HG03442 (cell line): ENCODE results near the gene ITPRID2.
"Not testable (repeated sequence)": the region's sequence is repeated elsewhere in the genome, so short reads cannot be mapped to it uniquely, and the experiment has no call there.

Experiments used
- ATAC-seq: cut with Tn5 transposase; IDR thresholded peaks from one replicate; pipeline ENCODE4 v1.9.1; 2021; ENCODE audit warnings: mild to moderate bottlenecking, moderate library complexity; ENCODE audit not compliant: unreplicated experiment

Gene ITPRID2

DNA sequence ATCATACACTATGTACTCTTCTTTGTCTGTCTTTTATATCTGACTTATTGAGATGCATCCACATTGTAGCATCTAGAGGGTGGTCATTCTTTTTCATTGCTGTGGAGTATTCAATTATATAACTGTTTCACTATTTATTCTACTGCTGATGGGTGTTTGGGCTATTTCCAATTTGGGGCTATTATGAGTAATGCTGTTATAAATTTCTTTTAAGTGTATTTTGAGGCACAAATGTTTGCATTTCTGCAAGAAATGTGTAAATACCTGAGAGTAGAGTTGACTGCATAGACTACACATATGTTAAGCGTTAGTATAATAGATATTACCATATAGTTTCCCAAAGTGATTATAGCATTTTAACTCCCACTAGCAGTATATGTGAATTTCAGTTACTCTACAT, 67.2 kb downstream of the ITPRID2 start:
- no peak for ATAC-seq

GRCh38 chr2:181959508-181959907, 68.0 kb downstream of the ITPRID2 start:
- no peak for ATAC-seq

GRCh38 chr2:181961167-181961566, 69.6 kb downstream of the ITPRID2 start:
- not testable (repeated sequence) for ATAC-seq

DNA sequence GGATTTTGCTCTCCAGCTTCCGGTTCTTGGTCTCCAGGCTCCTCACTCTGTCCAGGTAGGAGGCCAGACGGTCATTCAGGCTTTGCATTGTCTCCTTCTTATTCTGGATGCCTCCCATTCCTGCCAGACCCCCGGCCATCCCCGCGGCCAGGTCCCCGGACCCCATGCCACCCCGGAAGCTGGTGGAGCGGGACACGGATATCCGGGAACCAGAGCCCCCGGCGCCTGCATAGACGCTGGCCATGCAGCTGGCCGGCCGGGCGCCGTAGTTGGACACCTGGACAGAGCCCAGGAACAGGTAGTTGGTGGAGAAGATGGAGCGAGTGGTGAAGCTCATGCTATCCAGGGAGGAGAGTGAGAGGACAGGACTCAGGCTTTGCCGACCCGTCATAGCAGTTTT, 70.6 kb downstream of the ITPRID2 start:
- no peak for ATAC-seq

- ATAC-seq, result no peak
Measured at GRCh38 chr2:181970160-181970794, 78.7 kb downstream of the ITPRID2 start.

GRCh38 chr2:181971032-181971431, 79.5 kb downstream of the ITPRID2 start:
- ATAC-seq, result no peak

GRCh38 chr2:181972431-181973170, 81.1 kb downstream of the ITPRID2 start:
- no peak for ATAC-seq

GRCh38 chr2:181973171-181973783, 81.7 kb downstream of the ITPRID2 start:
- no peak for ATAC-seq

DNA sequence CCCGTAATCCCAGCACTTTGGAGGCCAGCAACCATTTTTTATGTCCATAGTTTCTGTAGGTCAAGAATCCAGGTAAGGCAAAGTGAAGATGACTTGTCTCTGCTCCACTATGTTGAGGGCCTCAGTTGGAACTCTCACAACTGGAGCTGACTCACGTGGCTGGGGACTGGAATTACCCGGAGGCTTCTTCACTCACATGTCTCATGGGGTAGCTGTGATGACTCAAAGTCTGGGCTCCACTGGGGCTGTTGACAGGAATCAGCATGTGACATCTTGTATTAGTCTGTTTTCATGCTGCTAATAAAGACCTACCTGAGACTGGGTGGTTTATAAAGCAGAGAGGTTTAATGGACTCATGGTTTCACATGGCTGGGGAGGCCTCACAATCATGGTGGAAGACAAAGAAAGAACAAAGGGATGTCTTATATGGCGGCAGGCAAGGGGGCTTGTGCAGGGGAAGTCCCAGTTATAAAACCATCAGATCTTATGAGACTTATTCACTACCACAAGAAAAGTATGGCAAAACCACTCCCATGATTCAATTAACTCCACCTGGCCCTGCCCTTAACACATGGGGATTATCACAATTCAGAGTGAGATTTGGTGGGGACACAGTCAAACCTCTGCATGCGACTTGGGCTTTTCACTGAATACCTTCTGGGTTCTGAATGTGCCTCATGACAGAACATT, 86.3 kb downstream of the ITPRID2 start:
- peak; percentile 68 for ATAC-seq

- ATAC-seq, result peak; percentile 30
Measured at GRCh38 chr2:181978351-181979150, 87.0 kb downstream of the ITPRID2 start.
